ENCODE results near the gene GPBP1.
"Not testable (repeated sequence)": the region's sequence is repeated elsewhere in the genome, so short reads cannot be mapped to it uniquely, and the experiment has no call there.

GRCh38 chr5:57192832-57193231 lies 19.0 kb downstream of the GPBP1 start:
- not testable (repeated sequence) for TF ChIP-seq POLR2AphosphoS5 (IDR thresholded peaks at IDR 0.05; ENCODE audit: low read depth, low read length); POLR2A (IDR thresholded peaks at IDR 0.05; ENCODE audit: low read depth, low read length); TAF1 (IDR thresholded peaks at IDR 0.05; ENCODE audit: low read depth, low read length); PAX5 (IDR thresholded peaks at IDR 0.05; ENCODE audit: insufficient read depth, low read length, severe bottlenecking)

Measured in GM12891 (cell line).